ENCODE data around the gene PHLPP1. TPM values are rescaled to one million over a fixed set of nuclear protein-coding genes. Genes with fewer than 3 reads are reported as not detected.

PHLPP1 gene
- polyA plus RNA-seq, 2 of the 4 experiments (the other 2 are of a cell fraction) = 6.5 to 12.1 TPM

DNA sequence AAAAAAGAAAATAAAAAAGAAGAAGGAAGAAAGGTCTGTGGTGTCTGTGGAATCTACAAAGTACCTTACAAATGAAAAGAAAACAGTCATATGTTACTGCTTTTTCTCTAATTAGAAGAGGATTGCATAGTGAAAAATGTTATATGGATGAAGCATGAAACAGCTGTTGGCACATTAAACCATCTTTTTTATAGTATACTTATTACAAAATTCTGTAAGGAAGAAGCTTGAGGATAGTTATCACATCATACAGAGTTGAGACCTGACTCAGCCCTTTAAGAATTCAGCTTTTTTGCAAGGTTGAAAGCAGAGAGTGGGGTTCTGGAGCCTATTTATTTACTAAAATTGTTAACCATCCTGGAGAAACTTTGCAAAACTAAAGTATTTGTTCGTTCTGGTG lies 222.7 kb downstream of the PHLPP1 start:
- H3K4me2 ChIP-seq = peak overlapping the region; percentile 46; the same call in 2 of the 3 replicates
- no peak for TF ChIP-seq GATA3 (IDR thresholded peaks at IDR 0.05; ENCODE audit: borderline replicate concordance)
- TF ChIP-seq PHF8 (IDR thresholded peaks at IDR 0.05; ENCODE audit: borderline replicate concordance, low read depth) = no peak
- no peak for TF ChIP-seq KDM5A (IDR thresholded peaks at IDR 0.05)
- H3K4me1 ChIP-seq = peaks cover 44% of the 10 kb centered on the region
- POLR2A ChIA-PET = no interaction called here
- H3K27ac ChIP-seq = no peak overlapping the region; a peak in 1 of 6 replicates
- CTCF ChIA-PET = interaction anchor here (1.0 kb wide), 1 partner anchor 11 kb away, joined by 3 read pairs; no protein-coding TSS in a partner anchor
- H3K4me3 ChIP-seq = no peak overlapping the region
- H3K9me3 ChIP-seq = no peaks in the 10 kb centered on the region
- 13% methylated on average over 1 of the region's 1 CpG for WGBS (ENCODE audit: missing lambda C conversion rate)
- FAIRE-seq = no peak
- DNase-seq (ENCODE audit: low read depth in 1 of 2, low spot score in 1 of 2) = no peak
- ATAC-seq = no peak

- DNase-seq (ENCODE audit: low read depth in 1 of 2, low spot score in 1 of 2) (no peak), ATAC-seq (no peak), FAIRE-seq (no peak)
- TF ChIP-seq, protein P1, sequence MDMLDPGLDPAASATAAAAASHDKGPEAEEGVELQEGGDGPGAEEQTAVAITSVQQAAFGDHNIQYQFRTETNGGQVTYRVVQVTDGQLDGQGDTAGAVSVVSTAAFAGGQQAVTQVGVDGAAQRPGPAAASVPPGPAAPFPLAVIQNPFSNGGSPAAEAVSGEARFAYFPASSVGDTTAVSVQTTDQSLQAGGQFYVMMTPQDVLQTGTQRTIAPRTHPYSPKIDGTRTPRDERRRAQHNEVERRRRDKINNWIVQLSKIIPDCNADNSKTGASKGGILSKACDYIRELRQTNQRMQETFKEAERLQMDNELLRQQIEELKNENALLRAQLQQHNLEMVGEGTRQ (IDR thresholded peaks at IDR 0.05) = no peak
- TF ChIP-seq HDAC2 (IDR thresholded peaks at IDR 0.05) = no peak
- TF ChIP-seq, protein P2, sequence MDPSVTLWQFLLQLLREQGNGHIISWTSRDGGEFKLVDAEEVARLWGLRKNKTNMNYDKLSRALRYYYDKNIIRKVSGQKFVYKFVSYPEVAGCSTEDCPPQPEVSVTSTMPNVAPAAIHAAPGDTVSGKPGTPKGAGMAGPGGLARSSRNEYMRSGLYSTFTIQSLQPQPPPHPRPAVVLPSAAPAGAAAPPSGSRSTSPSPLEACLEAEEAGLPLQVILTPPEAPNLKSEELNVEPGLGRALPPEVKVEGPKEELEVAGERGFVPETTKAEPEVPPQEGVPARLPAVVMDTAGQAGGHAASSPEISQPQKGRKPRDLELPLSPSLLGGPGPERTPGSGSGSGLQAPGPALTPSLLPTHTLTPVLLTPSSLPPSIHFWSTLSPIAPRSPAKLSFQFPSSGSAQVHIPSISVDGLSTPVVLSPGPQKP (IDR thresholded peaks at IDR 0.05; ENCODE audit: low read depth, low read length) = no peak
- TF ChIP-seq JUNB (IDR thresholded peaks at IDR 0.05) = no peak
- TF ChIP-seq FOSB (CRISPR knock-in tag; IDR thresholded peaks at IDR 0.05) = no peak
- no peak for TF ChIP-seq EP300 (IDR thresholded peaks at IDR 0.05)
- no peak for TF ChIP-seq FOSL2 (IDR thresholded peaks at IDR 0.05)
- no peak for TF ChIP-seq FOSL2 (CRISPR knock-in tag; IDR thresholded peaks at IDR 0.05)
- no peak for TF ChIP-seq TP53 (CRISPR knock-in tag; IDR thresholded peaks at IDR 0.05)
- no peak for TF ChIP-seq EHMT2 (IDR thresholded peaks at IDR 0.05; ENCODE audit: low read depth)
- TF ChIP-seq, protein P3, sequence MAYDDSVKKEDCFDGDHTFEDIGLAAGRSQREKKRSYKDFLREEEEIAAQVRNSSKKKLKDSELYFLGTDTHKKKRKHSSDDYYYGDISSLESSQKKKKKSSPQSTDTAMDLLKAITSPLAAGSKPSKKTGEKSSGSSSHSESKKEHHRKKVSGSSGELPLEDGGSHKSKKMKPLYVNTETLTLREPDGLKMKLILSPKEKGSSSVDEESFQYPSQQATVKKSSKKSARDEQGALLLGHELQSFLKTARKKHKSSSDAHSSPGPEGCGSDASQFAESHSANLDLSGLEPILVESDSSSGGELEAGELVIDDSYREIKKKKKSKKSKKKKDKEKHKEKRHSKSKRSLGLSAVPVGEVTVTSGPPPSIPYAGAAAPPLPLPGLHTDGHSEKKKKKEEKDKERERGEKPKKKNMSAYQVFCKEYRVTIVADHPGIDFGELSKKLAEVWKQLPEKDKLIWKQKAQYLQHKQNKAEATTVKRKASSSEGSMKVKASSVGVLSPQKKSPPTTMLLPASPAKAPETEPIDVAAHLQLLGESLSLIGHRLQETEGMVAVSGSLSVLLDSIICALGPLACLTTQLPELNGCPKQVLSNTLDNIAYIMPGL (CRISPR knock-in tag; IDR thresholded peaks at IDR 0.05; ENCODE audit: borderline replicate concordance) = no peak
- TF ChIP-seq GATA3 (IDR thresholded peaks at IDR 0.05; ENCODE audit: borderline replicate concordance) = no peak
- TF ChIP-seq RAD21 (conservative IDR thresholded peaks at IDR 0.05 in 1 of 2, IDR thresholded peaks at IDR 0.05 in 1 of 2) = no peak
- no peak for TF ChIP-seq NFE2L2 (conservative IDR thresholded peaks at IDR 0.05; ENCODE audit: low read length)
- no peak for TF ChIP-seq CHD4 (IDR thresholded peaks at IDR 0.05; ENCODE audit: borderline replicate concordance)
- peak overlapping the region; percentile 46; the same call in 2 of the 3 replicates for H3K4me2 ChIP-seq
- H3K4me3 ChIP-seq = no peak overlapping the region
- H3K27ac ChIP-seq = 0 out of 6 replicates have a peak overlapping the region, but pooled peaks of 1 of the 2 experiments have one; percentile 31
- H3K9me3 ChIP-seq = no peaks in the 10 kb centered on the region
- POLR2A ChIA-PET = no interaction called here
- peaks cover 41% of the 10 kb centered on the region for H3K4me1 ChIP-seq
- CTCF ChIA-PET = no interaction called here
Observed at GRCh38 chr18:62938487-62938886, 223.1 kb downstream of the PHLPP1 start.

DNA sequence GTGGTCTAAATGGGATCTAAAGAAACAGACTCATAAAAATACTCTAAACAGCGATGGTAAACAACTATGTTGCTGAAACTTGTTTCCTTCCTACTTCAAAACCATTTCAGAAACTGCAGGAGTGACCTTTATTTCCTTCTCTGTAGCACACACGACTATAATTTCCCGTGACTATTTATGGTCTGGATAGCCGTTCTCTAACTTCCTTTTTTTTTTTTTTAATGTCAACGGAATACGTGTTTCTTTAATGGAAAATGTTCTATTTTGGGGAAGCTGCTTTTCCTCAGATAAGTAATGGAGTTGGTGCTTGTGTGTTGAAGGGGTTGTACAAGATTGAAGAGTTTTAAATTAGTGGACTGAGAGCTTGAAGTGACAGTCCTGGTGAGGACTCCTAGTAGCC lies 224.1 kb downstream of the PHLPP1 start:
- POLR2A ChIA-PET = interaction anchor here (0.7 kb wide), 1 partner anchor 66 kb away, joined by 3 read pairs; no protein-coding TSS in a partner anchor
- CTCF ChIA-PET = interaction anchor here (0.7 kb wide), 1 partner anchor 893 kb away, joined by 3 read pairs; no protein-coding TSS in a partner anchor

More for the DNA sequence above, 224.1 kb downstream of the PHLPP1 start:
- H3K4me3 ChIP-seq = no peak overlapping the region
- H3K4me2 ChIP-seq = no peak overlapping the region
- DNase-seq (ENCODE audit: low read depth in 1 of 2, low spot score in 1 of 2) = no peak
- no peak for ATAC-seq
- H3K4me1 ChIP-seq = peaks cover 41% of the 10 kb centered on the region
- H3K27ac ChIP-seq = no peak overlapping the region
- no peak for FAIRE-seq
- 86% methylated on average over 6 of the region's 6 CpGs for WGBS (ENCODE audit: missing lambda C conversion rate)
- H3K9me3 ChIP-seq = no peaks in the 10 kb centered on the region
- TF ChIP-seq CTCF (IDR thresholded peaks at IDR 0.05) (no peak), HOXB5 (CRISPR knock-in tag; IDR thresholded peaks at IDR 0.05) (no peak), NPAS2 (CRISPR knock-in tag; IDR thresholded peaks at IDR 0.05; ENCODE audit: borderline replicate concordance) (no peak), EHMT2 (IDR thresholded peaks at IDR 0.05; ENCODE audit: low read depth) (no peak), CEBPB (IDR thresholded peaks at IDR 0.05) (no peak), POLR2AphosphoS2 (conservative IDR thresholded peaks at IDR 0.05; ENCODE audit: low read length) (no peak), SREBF2 (IDR thresholded peaks at IDR 0.05) (no peak), MYC (IDR thresholded peaks at IDR 0.05; ENCODE audit: borderline replicate concordance, low read length) (no peak), FOSB (CRISPR knock-in tag; IDR thresholded peaks at IDR 0.05) (no peak), EP300 (IDR thresholded peaks at IDR 0.05) (no peak), KDM5A (IDR thresholded peaks at IDR 0.05) (no peak), FOSL2 (IDR thresholded peaks at IDR 0.05) (no peak), FOSL2 (CRISPR knock-in tag; IDR thresholded peaks at IDR 0.05) (no peak), MAZ (IDR thresholded peaks at IDR 0.05; ENCODE audit: borderline replicate concordance, low read depth, low read length) (no peak), RAD21 (conservative IDR thresholded peaks at IDR 0.05 in 1 of 2, IDR thresholded peaks at IDR 0.05 in 1 of 2) (no peak), RARB (CRISPR knock-in tag; IDR thresholded peaks at IDR 0.05) (no peak), BHLHE40 (IDR thresholded peaks at IDR 0.05; ENCODE audit: low read depth, low read length) (no peak)
- TF ChIP-seq, protein P2 (IDR thresholded peaks at IDR 0.05; ENCODE audit: low read depth, low read length) = no peak
